ENCODE results near the gene MYO18B. TPM values are rescaled to one million over a fixed set of nuclear protein-coding genes. Genes with fewer than 3 reads are reported as not detected.

MYO18B gene
- total and polyA plus RNA-seq, 2 of the 8 experiments (the other 6 are each of a cell fraction or from before 2014, with no cell fraction given): 0.62 to 0.78 TPM

GRCh38 chr22:25900390-25900789 is 158.4 kb downstream of the MYO18B start:
- Histone ChIP-seq H3K9ac (replicated peaks in 1 of 4; ENCODE audit: extremely low read depth in 1 of 4, low read depth in 3 of 4, low read length in 3 of 4) (no peak overlapping the region), H4K8ac (ENCODE audit: extremely low read depth, insufficient read depth, low read length) (no peak overlapping the region), H3K27me3 (replicated peaks in 1 of 4; ENCODE audit: control insufficient read depth in 3 of 4, extremely low read depth in 1 of 4, insufficient read depth in 3 of 4, low read length in 3 of 4) (no peaks in the 10 kb centered on the region), H4K5ac (ENCODE audit: insufficient read length, low read depth, low read length) (no peak overlapping the region), H4K91ac (replicated peaks; ENCODE audit: insufficient read length, low read length) (no peak overlapping the region), H3K4ac (replicated peaks; ENCODE audit: insufficient read length, low read depth, low read length) (no peak overlapping the region), H2BK15ac (ENCODE audit: low read length) (no peak overlapping the region), H3K18ac (ENCODE audit: extremely low read depth, low read length) (no peak overlapping the region), H3K56ac (replicated peaks; ENCODE audit: insufficient read length, low read depth, low read length) (no peak overlapping the region), H2BK20ac (ENCODE audit: low read length) (no peak overlapping the region), H3K14ac (ENCODE audit: insufficient read length) (no peak overlapping the region), H4K20me1 (replicated peaks in 1 of 2; ENCODE audit: control insufficient read depth in 1 of 2, insufficient read depth in 2 of 2, low read length in 2 of 2) (no peaks in the 10 kb centered on the region), H2AFZ (ENCODE audit: low read length) (no peak overlapping the region), H3K9me3 (ENCODE audit: insufficient read depth in 2 of 2, low read depth in 1 of 2, low read length in 1 of 2) (no peaks in the 10 kb centered on the region), H3K36me3 (ENCODE audit: control insufficient read depth in 2 of 4, insufficient read depth in 4 of 4, low read length in 3 of 4) (no peaks in the 10 kb centered on the region), H2AK5ac (ENCODE audit: low read depth, low read length) (no peak overlapping the region), H3K23me2 (ENCODE audit: low read depth, low read length) (no peaks in the 10 kb centered on the region), H3K79me1 (ENCODE audit: low read depth, low read length) (no peaks in the 10 kb centered on the region), H3K27ac (ENCODE audit: low read depth, low read length) (no peak overlapping the region), H2BK12ac (ENCODE audit: low read depth, low read length) (no peak overlapping the region), H3K4me3 (ENCODE audit: extremely low read depth in 1 of 4, insufficient read depth in 2 of 4, low read depth in 3 of 4, low read length in 4 of 4) (no peak overlapping the region), H3K79me2 (ENCODE audit: control insufficient read depth in 1 of 2, insufficient read depth in 2 of 2, low read length in 2 of 2) (no peaks in the 10 kb centered on the region), H2BK120ac (replicated peaks; ENCODE audit: low read depth, low read length) (no peak overlapping the region), H3K23ac (ENCODE audit: insufficient read length) (no peak overlapping the region), H3K4me1 (replicated peaks in 1 of 4; ENCODE audit: control insufficient read depth in 3 of 4, insufficient read depth in 4 of 4, low read length in 3 of 4) (0 out of 7 replicates have a peak, but pooled peaks cover 0 to 4% (median 0%) of the 10 kb centered on the region in 4 experiments), H3K4me2 (ENCODE audit: insufficient read depth in 1 of 2, low read depth in 2 of 2, low read length in 2 of 2) (no peak overlapping the region), H2BK5ac (ENCODE audit: low read depth, low read length) (no peak overlapping the region)
- POLR2A ChIA-PET (ENCODE audit: partially characterized antibody): interaction anchor here (0.7 kb wide), 1 partner anchor 15 kb away, joined by 3 read pairs; no protein-coding TSS in a partner anchor
- WGBS, 2 experiments (ENCODE audit: extremely low coverage in 1 of 2, insufficient coverage in 1 of 2, insufficient read length in 1 of 2, insufficient replicate concordance in 2 of 2, low coverage in 1 of 2, low lambda C conversion rate in 2 of 2, missing lambda C conversion rate in 1 of 2): 91% methylated on average over 3 of the region's 3 CpGs; no CpG with 5 or more reads in 1 of the 2 experiments
- CTCF ChIA-PET (ENCODE audit: partially characterized antibody): interaction anchor here (0.5 to 1.3 kb wide), 11 partner anchors 10 to 450 kb away, joined by 3 to 5 read pairs (median 3); no protein-coding TSS in a partner anchor
- DNase-seq (ENCODE audit: low read depth in 1 of 2, low spot score in 2 of 2): no peak
- no peak for FAIRE-seq
- no peak for TF ChIP-seq RNF2 (IDR thresholded peaks at IDR 0.05; ENCODE audit: borderline replicate concordance, low read depth, low read length, missing control alignments, poor library complexity, severe bottlenecking)
- TF ChIP-seq POLR2AphosphoS5 (IDR thresholded peaks at IDR 0.05; ENCODE audit: low read depth, low read length): no peak
- TF ChIP-seq SRF (IDR thresholded peaks at IDR 0.05; ENCODE audit: low read depth, low read length): no peak
- TF ChIP-seq SP4 (IDR thresholded peaks at IDR 0.05; ENCODE audit: low read length): no peak
- no peak for TF ChIP-seq E2F6 (IDR thresholded peaks at IDR 0.05)
- TF ChIP-seq YY1 (IDR thresholded peaks at IDR 0.05; ENCODE audit: low read depth, low read length): no peak
- no peak for TF ChIP-seq TAF7 (optimal IDR thresholded peaks at IDR 0.05; ENCODE audit: borderline replicate concordance, low read depth, low read length)
- TF ChIP-seq EGR1 (IDR thresholded peaks at IDR 0.05; ENCODE audit: borderline replicate concordance, low read depth, low read length): no peak
- no peak for TF ChIP-seq EZH2 (IDR thresholded peaks at IDR 0.05; ENCODE audit: low read depth, low read length, severe bottlenecking)
- TF ChIP-seq JUND (IDR thresholded peaks at IDR 0.05; ENCODE audit: low read length): no peak
- TF ChIP-seq ASH2L (IDR thresholded peaks at IDR 0.05; ENCODE audit: low read length): no peak
- no peak for TF ChIP-seq CTBP2 (IDR thresholded peaks at IDR 0.05; ENCODE audit: borderline replicate concordance, insufficient read depth, insufficient read length, low read length)
- TF ChIP-seq CBX8 (IDR thresholded peaks at IDR 0.05; ENCODE audit: borderline replicate concordance, low read depth, low read length): no peak
- TF ChIP-seq BCL11A (IDR thresholded peaks at IDR 0.05; ENCODE audit: low read depth in 2 of 2, low read length in 2 of 2): no peak
